ENCODE data around the gene COL6A6. TPM values are rescaled to one million over a fixed set of nuclear protein-coding genes. Genes with fewer than 3 reads are reported as not detected.

COL6A6 gene
- total RNA-seq, 4 donors from 2014 or later: 0.08 to 1.2 (median 0.19) TPM; not detected in 1

DNA sequence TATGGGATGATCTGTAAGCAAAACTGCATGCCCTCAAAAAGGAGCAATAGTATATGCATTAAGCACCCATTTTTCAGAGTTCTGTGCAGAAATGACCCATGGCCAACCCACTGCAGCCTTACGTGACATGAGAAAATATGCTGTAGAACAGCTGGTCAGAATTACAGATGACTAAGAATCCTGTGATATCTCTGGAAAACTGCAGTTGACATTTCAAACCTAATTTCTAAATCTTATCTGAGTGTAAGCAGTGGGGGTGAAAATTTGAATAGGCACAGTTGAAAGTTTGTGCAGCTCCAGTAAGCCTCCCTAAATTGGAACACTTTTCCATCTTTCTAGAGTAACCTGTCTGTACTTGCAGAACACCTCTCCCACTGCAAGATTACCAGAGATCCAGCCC lies 28.7 kb upstream of the COL6A6 start:
- TF ChIP-seq POLR2A (IDR thresholded peaks at IDR 0.05) (no peak), CTCF (IDR thresholded peaks at IDR 0.05) (no peak)
- no peak for DNase-seq (ENCODE audit: low spot score in 2 of 2)
- intact Hi-C loops (cut with DNase I; ENCODE audit: low total_unique reads): no loop called here
- 56 to 67% methylated on average over 1 of the region's 1 CpG for WGBS, 2 donors
- no peak overlapping the region for H3K4me3 ChIP-seq (ENCODE audit: low read depth, poor library complexity, severe bottlenecking)

DNA sequence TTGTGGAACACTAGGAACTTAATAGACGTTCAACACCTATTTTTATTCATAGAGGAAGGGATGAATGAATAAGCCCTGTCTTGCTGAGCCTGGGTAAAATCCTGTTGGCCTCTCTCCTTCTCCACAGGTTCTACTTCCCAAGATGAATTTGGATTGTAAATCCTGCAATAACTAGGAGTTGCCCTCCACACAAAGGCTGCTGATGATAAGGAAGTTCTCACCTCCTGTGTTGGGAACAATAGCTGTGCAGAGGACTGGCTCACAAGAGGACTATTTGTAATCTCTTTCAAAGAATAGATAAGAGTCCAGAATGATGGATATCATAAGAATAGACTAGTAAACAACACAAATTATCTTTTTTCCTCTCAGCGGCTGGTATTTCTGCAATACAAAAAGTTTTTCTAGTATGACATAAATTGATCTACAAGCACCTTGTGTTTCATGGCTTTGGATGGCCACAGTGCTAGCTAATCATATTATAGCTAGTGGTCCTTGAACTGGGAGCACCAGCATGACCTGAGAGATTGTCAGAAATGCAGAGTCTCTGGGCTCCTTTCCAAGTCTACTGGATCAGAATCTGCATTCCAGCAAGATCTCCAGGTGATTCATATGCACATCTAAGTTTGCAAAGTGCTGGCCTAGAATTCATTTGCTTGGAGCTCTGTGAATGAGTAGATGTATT lies 28.1 kb upstream of the COL6A6 start:
- H3K4me3 ChIP-seq (ENCODE audit: low read depth, poor library complexity, severe bottlenecking): no peak overlapping the region
- DNase-seq (ENCODE audit: low spot score in 2 of 2): no peak
- 67 to 72% methylated on average over 2 of the region's 2 CpGs for WGBS, 2 donors
- intact Hi-C loops (cut with DNase I; ENCODE audit: low total_unique reads): no loop called here
- no peak for TF ChIP-seq CTCF (IDR thresholded peaks at IDR 0.05)
- no peak for TF ChIP-seq POLR2A (IDR thresholded peaks at IDR 0.05)

DNA sequence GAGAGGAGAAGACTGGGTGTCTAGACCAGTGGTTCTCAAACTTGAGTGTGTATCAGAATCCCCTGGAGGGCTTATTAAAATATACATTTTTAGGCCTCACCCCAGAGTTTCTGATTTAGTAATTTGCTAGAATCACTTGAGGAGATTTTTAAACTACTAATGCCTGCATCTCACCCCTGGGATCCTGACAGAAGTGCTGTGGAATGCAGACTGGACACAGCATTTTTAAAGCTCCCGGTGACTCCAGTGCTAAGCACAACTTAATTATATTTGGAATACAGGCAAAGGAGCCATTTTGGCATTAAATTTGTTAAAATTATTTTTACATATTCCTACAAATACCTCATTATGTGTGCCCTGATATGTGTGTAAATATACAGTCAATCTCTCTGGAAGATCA lies 26.7 kb upstream of the COL6A6 start:
- TF ChIP-seq CTCF (IDR thresholded peaks at IDR 0.05): no peak
- H3K4me3 ChIP-seq (ENCODE audit: low read depth, poor library complexity, severe bottlenecking): no peak overlapping the region
- intact Hi-C loops (cut with DNase I; ENCODE audit: low total_unique reads): no loop called here
- DNase-seq (ENCODE audit: low spot score in 2 of 2): no peak
- 48 to 68% methylated on average over 1 of the region's 1 CpG for WGBS, 2 donors

DNA sequence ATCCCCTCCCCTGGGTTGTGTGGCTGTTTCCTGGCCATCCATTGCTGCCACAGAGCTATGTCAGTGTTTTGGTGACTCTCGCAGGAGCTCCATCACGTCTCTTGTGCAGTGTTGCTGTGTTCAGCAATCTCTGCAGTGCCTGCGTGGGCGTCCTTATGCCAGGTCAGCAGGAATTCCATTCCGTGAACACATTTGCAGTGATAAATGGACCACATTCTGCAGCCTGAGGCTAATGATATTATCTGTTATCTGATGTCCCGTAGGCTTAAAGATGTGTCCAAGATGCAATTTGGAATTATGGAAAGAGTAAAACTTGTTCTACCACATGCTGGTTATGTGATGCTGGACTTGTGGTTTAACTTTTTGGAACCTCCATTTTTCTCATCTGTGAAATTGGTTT lies 25.5 kb upstream of the COL6A6 start:
- H3K4me3 ChIP-seq (ENCODE audit: low read depth, poor library complexity, severe bottlenecking): no peak overlapping the region
- DNase-seq (ENCODE audit: low spot score in 2 of 2): no peak
- WGBS, 2 donors: 60 to 71% methylated on average over 6 of the region's 6 CpGs
- intact Hi-C loops (cut with DNase I; ENCODE audit: low total_unique reads): no loop called here
- TF ChIP-seq CTCF (IDR thresholded peaks at IDR 0.05) (no peak), POLR2A (IDR thresholded peaks at IDR 0.05) (no peak)

- intact Hi-C loops (cut with DNase I; ENCODE audit: low total_unique reads): no loop called here
- TF ChIP-seq POLR2A (IDR thresholded peaks at IDR 0.05) (no peak), CTCF (IDR thresholded peaks at IDR 0.05) (no peak)
- no peak overlapping the region for H3K4me3 ChIP-seq (ENCODE audit: low read depth, poor library complexity, severe bottlenecking)
- DNase-seq (ENCODE audit: low spot score in 2 of 2): no peak
- 89 to 96% methylated on average over 2 of the region's 2 CpGs for WGBS, 2 donors
Measured at GRCh38 chr3:130504701-130505100, 12.3 kb upstream of the COL6A6 start.

DNA sequence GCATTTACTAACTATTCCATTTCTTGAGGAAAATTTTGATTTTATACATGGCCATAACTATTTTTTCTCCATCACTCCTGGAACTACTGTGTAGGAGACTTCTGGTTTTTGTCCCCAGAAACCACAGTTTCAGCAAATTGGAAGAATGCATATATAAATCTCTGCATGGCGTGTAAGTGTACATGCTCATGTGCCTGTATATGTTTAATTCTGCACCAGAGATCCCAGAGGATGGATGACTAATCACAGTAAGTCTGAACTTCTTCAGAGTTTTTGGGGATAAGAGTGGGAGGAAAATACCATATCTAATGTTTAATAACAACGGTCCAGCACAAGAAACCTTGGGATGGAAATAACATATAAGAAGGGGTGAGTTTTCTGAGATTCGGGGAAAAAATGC lies 10.9 kb upstream of the COL6A6 start:
- TF ChIP-seq CTCF (IDR thresholded peaks at IDR 0.05): no peak
- no peak for TF ChIP-seq POLR2A (IDR thresholded peaks at IDR 0.05)
- no peak for DNase-seq (ENCODE audit: low spot score in 2 of 2)
- H3K4me3 ChIP-seq (ENCODE audit: low read depth, poor library complexity, severe bottlenecking): no peak overlapping the region
- 73 to 76% methylated on average over 3 of the region's 3 CpGs for WGBS, 2 donors
- intact Hi-C loops (cut with DNase I; ENCODE audit: low total_unique reads): no loop called here

All from lower leg skin (tissue), 4 donors.